ENCODE results near the gene SLC66A3. TPM values are rescaled to one million over a fixed set of nuclear protein-coding genes. Genes with fewer than 3 reads are reported as not detected.

The SLC66A3 gene
- polyA plus RNA-seq (ENCODE audit: insufficient read length in 4 of 4): 10 to 100 TPM; 21.1 to 27.5 (median 23.7) TPM

GRCh38 chr2:11155381-11156035 lies at the start of gene SLC66A3:
TSS of gene SLC66A3 (plus strand) at chr2:11155467. CDS start at chr2:11155547, 80 bp downstream.
- DNase-seq (ENCODE audit: low read depth in 4 of 4, low spot score in 3 of 4): peak; percentile 71 to 79 (median 74)

DNA sequence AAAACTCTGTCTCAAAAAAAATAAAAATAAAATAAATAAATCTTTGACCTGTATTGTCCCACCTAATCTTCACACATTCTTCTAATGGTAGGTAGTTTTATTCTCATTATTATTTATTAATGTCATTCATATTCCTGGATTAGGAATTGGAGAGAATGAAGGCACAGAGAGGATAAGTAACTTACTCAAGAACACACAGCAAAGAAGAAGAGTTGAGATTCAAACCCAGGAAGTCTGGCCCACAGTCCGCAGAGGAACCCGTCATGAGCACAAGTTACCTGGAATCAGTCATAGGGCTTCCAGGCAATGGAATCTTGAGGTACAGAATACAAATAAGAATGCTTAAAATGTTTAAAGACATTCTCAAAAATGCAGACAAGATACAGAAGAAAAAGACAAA lies 46.3 kb upstream of the SLC66A3 start:
- DNase-seq (ENCODE audit: low read depth in 4 of 4, low spot score in 3 of 4): no peak

DNA sequence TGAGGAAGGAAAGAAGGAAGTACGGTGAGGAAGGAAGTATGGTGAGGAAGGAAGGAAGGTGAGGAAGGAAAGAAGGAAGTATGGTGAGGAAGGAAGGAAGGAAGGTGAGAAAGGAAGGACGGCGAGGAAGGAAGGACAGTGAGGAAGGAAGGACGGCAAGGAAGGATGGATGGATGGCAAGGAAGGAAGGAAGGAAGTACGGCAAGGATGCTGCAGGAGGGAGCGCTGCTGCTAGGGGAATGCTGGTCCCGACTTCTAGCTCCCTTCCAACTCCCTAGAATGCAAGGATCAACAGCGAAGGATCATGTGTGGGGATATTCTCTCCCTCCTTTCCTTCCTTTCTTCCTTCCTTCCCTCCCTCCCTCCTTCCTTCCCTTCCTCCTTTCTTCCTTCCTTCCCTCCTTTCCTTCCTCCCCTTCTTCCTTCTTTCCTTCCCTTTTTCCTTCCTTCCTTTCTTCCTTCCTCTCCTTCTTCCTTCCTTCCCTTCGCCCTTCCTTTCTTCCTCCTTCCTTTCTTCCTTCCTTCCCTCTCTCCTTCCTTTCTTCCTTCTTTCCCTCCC lies 42.3 kb upstream of the SLC66A3 start:
- no peak for DNase-seq (ENCODE audit: low read depth in 4 of 4, low spot score in 3 of 4)

DNA sequence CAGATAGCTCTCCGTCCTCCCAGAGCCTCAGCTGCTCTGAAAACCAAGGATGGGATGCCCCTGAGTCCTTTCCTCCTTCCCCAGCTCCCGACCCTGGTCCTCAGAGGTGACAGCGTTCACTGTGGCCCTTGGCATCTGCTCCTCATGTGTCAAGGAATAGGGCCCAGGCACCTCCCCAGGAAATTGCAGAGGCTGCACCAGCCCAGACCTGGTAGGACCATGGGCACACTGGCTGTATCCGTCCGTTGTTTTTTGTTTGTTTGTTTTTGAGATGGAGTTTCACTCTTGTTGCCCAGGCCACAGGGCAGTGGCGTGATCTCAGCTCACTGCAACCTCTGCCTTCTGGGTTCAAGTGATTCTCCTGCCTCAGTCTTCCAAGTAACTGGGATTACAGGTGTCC lies 37.5 kb upstream of the SLC66A3 start:
- no peak for DNase-seq (ENCODE audit: low read depth in 4 of 4, low spot score in 3 of 4)

- no peak for DNase-seq (ENCODE audit: low read depth in 4 of 4, low spot score in 3 of 4)
These were observed 36.5 kb upstream of the SLC66A3 start for GRCh38 chr2:11118761-11119160.

GRCh38 chr2:11121099-11121822 lies 34.0 kb upstream of the SLC66A3 start:
- DNase-seq (ENCODE audit: low read depth in 4 of 4, low spot score in 3 of 4): no peak

DNA sequence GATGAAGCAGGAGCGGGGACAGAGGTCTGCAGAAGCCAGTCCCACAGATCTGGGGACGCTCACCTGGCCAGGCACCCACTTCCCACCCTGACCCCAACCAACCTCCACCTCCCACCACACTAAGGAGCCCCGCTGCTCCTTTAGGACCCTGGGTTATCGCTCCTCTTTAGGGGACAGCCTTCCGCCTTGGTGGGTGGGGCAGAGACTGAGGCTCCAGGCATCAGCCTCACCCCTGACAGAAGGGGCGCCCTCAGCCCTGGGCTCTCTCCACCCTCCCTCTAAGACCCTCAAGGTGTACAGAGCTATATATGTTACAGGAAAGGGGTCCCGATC lies 33.5 kb upstream of the SLC66A3 start:
- DNase-seq (ENCODE audit: low read depth in 4 of 4, low spot score in 3 of 4): no peak

DNA sequence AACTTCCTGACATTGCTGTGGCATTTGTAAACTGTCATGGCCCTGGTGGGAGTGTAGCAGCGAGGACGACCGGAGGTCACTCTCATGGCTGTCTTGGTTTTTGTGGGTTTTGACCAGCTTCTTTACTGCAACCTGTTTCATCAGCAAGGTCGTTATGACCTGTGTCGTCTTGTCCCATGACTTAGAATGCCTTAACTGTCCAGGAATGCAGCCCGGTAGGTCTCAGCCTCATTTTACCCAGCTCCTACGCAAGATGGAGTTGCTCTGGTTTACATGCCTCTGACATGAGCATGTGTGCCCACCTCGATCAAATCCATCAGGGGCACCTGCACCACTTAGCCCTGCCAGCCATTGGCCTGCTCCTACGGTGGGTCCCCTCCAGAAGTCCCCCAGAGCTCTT lies 32.9 kb upstream of the SLC66A3 start:
- no peak for DNase-seq (ENCODE audit: low read depth in 4 of 4, low spot score in 3 of 4)

DNA sequence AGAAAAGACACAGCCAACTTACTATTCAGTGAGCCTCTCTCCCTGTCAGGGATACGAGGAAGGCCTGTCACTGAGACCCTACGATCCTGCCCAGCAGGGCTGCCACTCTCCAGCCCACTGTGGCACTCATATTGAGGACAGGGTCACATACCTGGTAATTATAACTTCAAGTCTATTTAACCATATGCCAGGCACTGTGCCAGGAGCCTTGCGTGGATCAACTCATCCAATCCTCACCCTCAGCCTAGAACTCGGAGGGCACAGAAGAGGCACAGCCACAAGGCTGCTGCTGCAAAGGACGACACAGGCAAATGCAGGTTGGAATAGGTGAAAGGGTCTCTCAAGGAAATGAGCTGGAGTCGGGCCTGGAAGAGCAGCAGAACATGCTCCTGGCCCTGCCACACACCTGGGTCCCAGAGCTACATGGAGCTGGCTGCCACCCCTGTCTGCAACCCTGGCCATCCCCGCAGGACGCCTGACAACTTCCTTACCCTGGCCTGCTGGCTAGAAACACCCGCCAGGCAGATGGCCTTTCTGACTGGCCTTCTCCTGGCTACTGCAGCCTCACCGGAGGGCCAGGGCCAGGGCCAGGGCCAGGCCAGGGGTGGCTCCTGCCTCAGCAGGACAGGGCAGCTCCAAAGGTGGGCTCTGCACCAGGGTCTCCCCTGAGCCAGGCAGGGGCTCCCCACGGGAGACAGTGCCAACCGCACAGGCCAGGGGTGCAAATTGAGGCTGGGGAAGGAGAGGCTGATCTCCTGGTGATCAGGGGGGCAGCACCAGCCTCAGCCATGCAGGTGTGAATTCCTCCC lies 32.1 kb upstream of the SLC66A3 start:
- DNase-seq (ENCODE audit: low read depth in 4 of 4, low spot score in 3 of 4): no peak

- no peak for DNase-seq (ENCODE audit: low read depth in 4 of 4, low spot score in 3 of 4)
These were observed 31.2 kb upstream of the SLC66A3 start for GRCh38 chr2:11123856-11124759.

- no peak for DNase-seq (ENCODE audit: low read depth in 4 of 4, low spot score in 3 of 4)
These were observed 30.6 kb upstream of the SLC66A3 start for GRCh38 chr2:11124760-11125068.

DNA sequence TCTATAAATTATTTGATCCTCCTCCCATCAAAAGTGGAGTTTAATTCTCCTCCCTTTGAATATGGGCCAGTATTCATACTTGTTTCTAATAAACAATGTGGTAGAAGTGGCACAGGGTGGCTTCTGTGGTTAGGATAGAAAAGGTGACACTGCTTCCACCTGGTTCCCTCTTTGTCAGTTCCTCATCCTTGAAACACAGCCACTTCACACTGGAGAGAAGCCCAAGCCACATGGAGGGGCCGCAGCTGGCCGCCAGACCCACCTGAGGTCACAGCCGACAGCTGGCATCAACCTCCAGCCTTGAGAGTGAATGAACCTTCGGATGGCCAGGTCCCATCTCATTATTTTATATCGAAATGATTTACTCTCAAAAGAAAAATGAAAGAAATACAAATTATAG lies 27.5 kb upstream of the SLC66A3 start:
- DNase-seq (ENCODE audit: low read depth in 4 of 4, low spot score in 3 of 4): no peak

GRCh38 chr2:11128243-11128951 lies 26.9 kb upstream of the SLC66A3 start:
- no peak for DNase-seq (ENCODE audit: low read depth in 4 of 4, low spot score in 3 of 4)

GRCh38 chr2:11129598-11130449 lies 25.4 kb upstream of the SLC66A3 start:
- peak in 1 of 4 donors; percentile 58 for DNase-seq (ENCODE audit: low read depth in 4 of 4, low spot score in 3 of 4)

- DNase-seq (ENCODE audit: low read depth in 4 of 4, low spot score in 3 of 4): no peak
These were observed 23.9 kb upstream of the SLC66A3 start for GRCh38 chr2:11131166-11131920.

DNA sequence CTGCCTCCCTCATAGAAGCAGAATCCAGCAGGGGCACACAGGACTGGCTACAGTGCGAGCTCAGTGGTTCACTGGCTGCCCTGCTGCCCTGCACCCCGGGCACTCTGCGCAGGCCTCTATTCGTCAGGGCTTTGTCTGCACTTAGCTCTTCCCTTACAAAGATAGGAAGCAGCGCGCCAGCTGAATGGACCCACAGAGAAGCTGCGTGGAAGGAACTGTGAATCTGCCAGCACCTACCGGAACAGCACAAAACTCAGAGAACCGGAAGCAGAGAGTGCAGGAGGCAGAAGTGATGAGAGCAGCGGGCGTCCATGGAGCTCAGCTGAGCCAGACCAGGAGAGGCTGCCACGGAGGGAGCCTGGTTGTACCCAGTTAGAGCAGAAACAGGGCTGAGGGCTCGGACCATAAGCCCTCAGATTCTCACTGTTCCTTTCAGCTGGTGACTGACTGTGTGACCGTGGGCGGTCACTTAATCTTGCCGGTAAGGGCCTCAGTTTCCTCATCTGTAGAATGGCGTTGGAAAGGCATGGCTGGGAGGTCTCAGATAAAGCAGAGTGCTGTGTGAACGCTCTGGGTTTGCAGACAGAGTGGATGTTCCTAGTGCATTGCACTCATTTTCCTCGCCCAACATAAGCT lies 23.1 kb upstream of the SLC66A3 start:
- no peak for DNase-seq (ENCODE audit: low read depth in 4 of 4, low spot score in 3 of 4)

- DNase-seq (ENCODE audit: low read depth in 4 of 4, low spot score in 3 of 4): no peak
These were observed 21.9 kb upstream of the SLC66A3 start for GRCh38 chr2:11133238-11133935.

Measured in left renal pelvis (tissue), 4 donors.